Thymus (tissue), 11 donors: ENCODE data around the gene LEF1. TPM values are rescaled to one million over a fixed set of nuclear protein-coding genes. Genes with fewer than 3 reads are reported as not detected.

Source experiments
- DNase-seq, 9 donors: peaks; one replicate each; pipeline ENCODE4 v3.0.0-alpha.2; 2013; ENCODE audit warnings: low spot score in 9 of 9, low read depth in 6 of 9, missing footprints in 1 of 9
- H3K27ac ChIP-seq, 2 donors: one replicate each; pipeline ENCODE4 v1.5.1; 2013; ENCODE audit warnings: control low read depth in 1 of 2, low read depth in 1 of 2, low read length in 1 of 2, mild to moderate bottlenecking in 1 of 2, moderate library complexity in 1 of 2
- H3K27me3 ChIP-seq, 2 donors: one replicate each; pipeline ENCODE4 v1.5.1; 2013; ENCODE audit warnings: low read length in 1 of 2; ENCODE audit not compliant: control insufficient read depth in 2 of 2, insufficient read depth in 1 of 2
- H3K36me3 ChIP-seq, 2 donors: one replicate each; pipeline ENCODE4 v1.5.1; 2013; ENCODE audit warnings: low read length in 1 of 2, mild to moderate bottlenecking in 1 of 2, moderate library complexity in 1 of 2; ENCODE audit not compliant: control insufficient read depth in 2 of 2, insufficient read depth in 2 of 2
- H3K4me1 ChIP-seq, 2 donors: one replicate each; pipeline ENCODE4 v1.5.1; 2013; ENCODE audit warnings: low read length in 2 of 2; ENCODE audit not compliant: control insufficient read depth in 2 of 2, insufficient read depth in 2 of 2
- H3K4me3 ChIP-seq, 2 donors: one replicate each; pipeline ENCODE4 v1.5.1; 2013; ENCODE audit warnings: low read length in 2 of 2, control low read depth in 1 of 2, mild to moderate bottlenecking in 1 of 2
- H3K9me3 ChIP-seq, 2 donors: one replicate each; pipeline ENCODE4 v1.5.1; 2013; ENCODE audit warnings: low read length in 1 of 2, mild to moderate bottlenecking in 1 of 2; ENCODE audit not compliant: control insufficient read depth in 2 of 2, insufficient read depth in 1 of 2
- WGBS: extraction: QIAGEN DNeasy Blood & Tissue Kit; methylation state at CpG from one replicate; pipeline ENCODE4 v1.1.7; 2013; 5-methylcytosine and 5-hydroxymethylcytosine counted together
- polyA plus RNA-seq: library from polyadenylated mRNA; stranded (reverse); fragments of 200-250 nt; gene quantifications from one replicate; pipeline ENCODE4 v1.2.3, GENCODE V29; 2013
- total RNA-seq: library from RNA; stranded (reverse); fragments of 120-200 nt; gene quantifications from one replicate; pipeline ENCODE4 v1.2.4, GENCODE V29; 2013
- donor health status: healthy.

LEF1 gene
- total and polyA plus RNA-seq, 2 donors: 536 to 655 TPM

- Histone ChIP-seq H3K27ac (peak overlapping the region; percentile 83 to 88), H3K36me3 (peaks cover 3 to 24% of the 10 kb centered on the region in 2 donors), H3K4me3 (peak overlapping the region in 1 of 2 donors; percentile 31), H3K27me3 (no peaks in the 10 kb centered on the region), H3K9me3 (peaks cover 0 to 8% of the 10 kb centered on the region in 2 donors), H3K4me1 (peaks cover 46 to 62% of the 10 kb centered on the region in 2 donors)
- DNase-seq: peak; percentile 63 to 95 (median 85)
- 5% methylated on average over 7 of the region's 7 CpGs for WGBS
These were observed 132.5 kb downstream of the LEF1 start for GRCh38 chr4:108036213-108036612.

GRCh38 chr4:108035691-108036090, 133.0 kb downstream of the LEF1 start:
- WGBS: 7% methylated on average over 6 of the region's 6 CpGs
- H3K36me3 ChIP-seq: peaks cover 4 to 26% of the 10 kb centered on the region in 2 donors
- H3K27ac ChIP-seq: peak overlapping the region; percentile 83 to 88

GRCh38 chr4:108034565-108034964, 134.2 kb downstream of the LEF1 start:
- H3K36me3 ChIP-seq: peaks cover 4 to 30% of the 10 kb centered on the region in 2 donors
- peaks cover 57 to 79% of the 10 kb centered on the region in 2 donors for H3K4me1 ChIP-seq
- no peaks in the 10 kb centered on the region for H3K27me3 ChIP-seq
- H3K9me3 ChIP-seq: peaks cover 0 to 8% of the 10 kb centered on the region in 2 donors
- H3K27ac ChIP-seq: peak overlapping the region; percentile 82 to 88
- H3K4me3 ChIP-seq: peak overlapping the region in 1 of 2 donors; percentile 3
- peak; percentile 42 to 90 (median 77) for DNase-seq
- WGBS: 13% methylated on average over 7 of the region's 7 CpGs

More at GRCh38 chr4:108035691-108036090, 133.0 kb downstream of the LEF1 start:
- peaks cover 51 to 67% of the 10 kb centered on the region in 2 donors for H3K4me1 ChIP-seq
- peak overlapping the region in 1 of 2 donors; percentile 31 for H3K4me3 ChIP-seq
- H3K27me3 ChIP-seq: no peaks in the 10 kb centered on the region
- peaks cover 0 to 8% of the 10 kb centered on the region in 2 donors for H3K9me3 ChIP-seq
- peak in 3 of 9 donors; percentile 45 to 72 (median 46) for DNase-seq

GRCh38 chr4:108033348-108033747, 135.4 kb downstream of the LEF1 start:
- no peak for DNase-seq
- Histone ChIP-seq H3K4me3 (no peak overlapping the region), H3K27me3 (no peaks in the 10 kb centered on the region), H3K9me3 (peaks cover 0 to 8% of the 10 kb centered on the region in 2 donors), H3K4me1 (peaks cover 62 to 84% of the 10 kb centered on the region in 2 donors), H3K27ac (peak overlapping the region in 1 of 2 donors; percentile 88), H3K36me3 (peaks cover 4 to 40% of the 10 kb centered on the region in 2 donors)

GRCh38 chr4:108031427-108032083, 137.2 kb downstream of the LEF1 start:
- Histone ChIP-seq H3K4me3 (no peak overlapping the region), H3K27me3 (no peaks in the 10 kb centered on the region), H3K4me1 (peaks cover 65 to 87% of the 10 kb centered on the region in 2 donors), H3K9me3 (peaks cover 0 to 8% of the 10 kb centered on the region in 2 donors), H3K27ac (peak overlapping the region; percentile 52 to 92), H3K36me3 (peaks cover 12 to 58% of the 10 kb centered on the region in 2 donors)
- 99% methylated on average over 4 of the region's 4 CpGs for WGBS
- no peak for DNase-seq

DNA sequence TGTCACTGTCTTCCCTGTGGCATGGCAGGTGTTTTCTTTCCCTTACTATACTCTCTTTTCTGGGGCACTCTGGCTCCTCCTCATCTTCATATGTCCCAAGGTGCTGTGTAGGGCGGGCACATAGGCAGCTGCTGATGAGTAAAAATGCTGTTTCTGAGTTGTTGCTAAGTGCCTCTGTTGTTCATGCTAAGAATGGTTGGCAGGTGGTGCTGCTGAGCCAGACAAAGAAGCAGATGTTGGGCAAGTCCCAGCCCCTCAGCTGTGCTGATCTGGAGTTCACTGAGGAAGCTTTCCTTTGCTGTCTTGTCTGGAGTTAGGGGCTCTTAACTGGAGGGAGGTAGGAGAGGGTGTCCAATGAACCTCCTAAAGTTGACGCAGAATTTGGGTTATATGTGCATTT, 138.4 kb downstream of the LEF1 start:
- peaks cover 12 to 68% of the 10 kb centered on the region in 2 donors for H3K36me3 ChIP-seq
- 43% methylated on average over 2 of the region's 2 CpGs for WGBS
- H3K27ac ChIP-seq: peak overlapping the region; percentile 85 to 92
- peak; percentile 71 to 95 (median 84) for DNase-seq
- H3K4me1 ChIP-seq: peaks cover 54 to 76% of the 10 kb centered on the region in 2 donors
- no peaks in the 10 kb centered on the region for H3K27me3 ChIP-seq
- peaks cover 0 to 8% of the 10 kb centered on the region in 2 donors for H3K9me3 ChIP-seq
- no peak overlapping the region for H3K4me3 ChIP-seq

DNA sequence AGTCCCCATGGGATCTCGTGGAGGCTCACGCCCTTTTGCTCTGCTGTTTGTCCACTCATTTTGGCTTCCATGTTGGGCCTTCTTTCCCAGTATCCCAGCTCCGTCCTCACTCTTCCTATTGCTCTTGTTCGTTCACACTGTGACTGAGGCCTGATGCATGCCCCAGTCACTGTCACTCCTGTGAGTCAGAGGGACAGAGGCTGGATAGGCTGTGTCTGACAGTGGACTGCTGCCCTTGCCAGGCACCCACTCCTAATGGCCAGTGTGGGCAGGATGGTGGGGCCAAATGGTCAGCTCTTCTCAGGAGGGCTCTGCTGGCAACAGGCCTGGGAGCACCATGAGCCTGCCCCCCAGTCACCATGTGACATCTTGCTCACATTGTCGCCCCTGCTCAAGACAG, 139.0 kb downstream of the LEF1 start:
- Histone ChIP-seq H3K4me1 (peaks cover 49 to 71% of the 10 kb centered on the region in 2 donors), H3K27ac (peak overlapping the region; percentile 85 to 92), H3K9me3 (peaks cover 0 to 8% of the 10 kb centered on the region in 2 donors), H3K36me3 (peaks cover 15 to 74% of the 10 kb centered on the region in 2 donors), H3K4me3 (no peak overlapping the region), H3K27me3 (no peaks in the 10 kb centered on the region)
- WGBS: 79% methylated on average over 5 of the region's 5 CpGs
- DNase-seq: no peak

GRCh38 chr4:108029016-108029720, 139.6 kb downstream of the LEF1 start:
- DNase-seq: peak in 4 of 9 donors; percentile 53 to 81 (median 62)
- Histone ChIP-seq H3K9me3 (peaks cover 0 to 8% of the 10 kb centered on the region in 2 donors), H3K27ac (peak overlapping the region; percentile 85 to 92), H3K4me1 (peaks cover 43 to 65% of the 10 kb centered on the region in 2 donors), H3K27me3 (no peaks in the 10 kb centered on the region), H3K36me3 (peaks cover 17 to 76% of the 10 kb centered on the region in 2 donors), H3K4me3 (no peak overlapping the region)
- WGBS: 25% methylated on average over 9 of the region's 9 CpGs

- no peaks in the 10 kb centered on the region for H3K9me3 ChIP-seq
- H3K27ac ChIP-seq: no peak overlapping the region
- peaks cover 30 to 91% of the 10 kb centered on the region in 2 donors for H3K36me3 ChIP-seq
- no peak for DNase-seq
- no peak overlapping the region for H3K4me3 ChIP-seq
- H3K27me3 ChIP-seq: no peaks in the 10 kb centered on the region
- peaks cover 18 to 32% of the 10 kb centered on the region in 2 donors for H3K4me1 ChIP-seq
These were observed 143.9 kb downstream of the LEF1 start for GRCh38 chr4:108024878-108025165.
